ENCODE data around the gene MUL1. TPM values are rescaled to one million over a fixed set of nuclear protein-coding genes. Genes with fewer than 3 reads are reported as not detected.

MUL1 gene
- total RNA-seq, 1 donor from 2014 or later: 45.0 TPM

DNA sequence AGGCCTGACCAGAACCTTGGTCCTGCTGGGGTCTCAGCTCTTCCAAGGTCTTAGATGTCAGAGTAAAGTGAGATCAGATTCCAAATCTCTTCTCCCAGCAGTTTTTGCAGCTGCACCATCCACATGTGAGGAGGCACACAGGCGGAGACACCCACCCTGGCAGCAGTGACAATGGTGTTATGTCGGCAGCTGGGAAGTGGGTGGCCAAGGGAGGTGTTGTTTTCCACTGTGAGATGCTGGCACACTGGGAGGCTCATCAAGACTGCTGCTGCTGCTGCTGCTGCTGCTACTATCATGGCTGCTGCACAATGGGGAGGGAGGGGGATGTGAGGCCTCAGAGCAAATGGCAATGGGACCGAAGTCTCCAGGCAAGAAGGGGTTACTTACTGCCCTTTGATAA is 45.6 kb downstream of the MUL1 start:
- H3K27ac ChIP-seq (replicated peaks): no peak overlapping the region
- H3K27me3 ChIP-seq (ENCODE audit: low read depth): peaks cover 67% of the 10 kb centered on the region
- H3K4me1 ChIP-seq: no peaks in the 10 kb centered on the region
- intact Hi-C loops (cut with micrococcal nuclease): no loop called here
- no peaks in the 10 kb centered on the region for H3K9me3 ChIP-seq (replicated peaks)
- no peak for TF ChIP-seq CTCF (IDR thresholded peaks at IDR 0.05; ENCODE audit: borderline replicate concordance)
- H3K4me3 ChIP-seq: no peak overlapping the region
- no peak for DNase-seq
- no peaks in the 10 kb centered on the region for H3K36me3 ChIP-seq

GRCh38 chr1:20458717-20459116 is 49.2 kb downstream of the MUL1 start:
- no peaks in the 10 kb centered on the region for H3K36me3 ChIP-seq

GRCh38 chr1:20454004-20454403 is 53.9 kb downstream of the MUL1 start:
- intact Hi-C loops (cut with micrococcal nuclease): no loop called here
- H3K27me3 ChIP-seq (ENCODE audit: low read depth): peaks cover 85% of the 10 kb centered on the region
- H3K4me3 ChIP-seq: no peak overlapping the region
- H3K4me1 ChIP-seq: no peaks in the 10 kb centered on the region
- DNase-seq: no peak
- no peaks in the 10 kb centered on the region for H3K36me3 ChIP-seq
- no peaks in the 10 kb centered on the region for H3K9me3 ChIP-seq (replicated peaks)
- TF ChIP-seq CTCF (IDR thresholded peaks at IDR 0.05; ENCODE audit: borderline replicate concordance): no peak
- no peak overlapping the region for H3K27ac ChIP-seq (replicated peaks)

More at GRCh38 chr1:20458717-20459116, 49.2 kb downstream of the MUL1 start:
- Histone ChIP-seq H3K9me3 (replicated peaks) (no peaks in the 10 kb centered on the region), H3K4me1 (no peaks in the 10 kb centered on the region), H3K4me3 (no peak overlapping the region), H3K27me3 (ENCODE audit: low read depth) (peaks cover 64% of the 10 kb centered on the region), H3K27ac (replicated peaks) (no peak overlapping the region)
- TF ChIP-seq CTCF (IDR thresholded peaks at IDR 0.05; ENCODE audit: borderline replicate concordance): no peak
- no peak for DNase-seq
- intact Hi-C loops (cut with micrococcal nuclease): no loop called here

- H3K27ac ChIP-seq (replicated peaks): no peak overlapping the region
- no peak for DNase-seq
- peaks cover 69% of the 10 kb centered on the region for H3K27me3 ChIP-seq (ENCODE audit: low read depth)
- H3K4me1 ChIP-seq: no peaks in the 10 kb centered on the region
- H3K36me3 ChIP-seq: no peaks in the 10 kb centered on the region
- no peak for TF ChIP-seq CTCF (IDR thresholded peaks at IDR 0.05; ENCODE audit: borderline replicate concordance)
- intact Hi-C loops (cut with micrococcal nuclease): no loop called here
- no peaks in the 10 kb centered on the region for H3K9me3 ChIP-seq (replicated peaks)
- no peak overlapping the region for H3K4me3 ChIP-seq
Measured at GRCh38 chr1:20449735-20450311, 58.1 kb downstream of the MUL1 start.

Other genes with a start within 250 kb of the MUL1 start
- 0.16 TPM for gene VWA5B1, start 217.3 kb downstream of the MUL1 start, total RNA-seq
- gene CAMK2N1, start 21.9 kb downstream of the MUL1 start, total RNA-seq: 7.9 TPM
- 1.9 TPM for gene FAM43B, start 44.4 kb upstream of the MUL1 start, total RNA-seq
- 2.0 TPM for gene CDA, start 80.9 kb upstream of the MUL1 start, total RNA-seq
- gene PINK1, start 125.3 kb upstream of the MUL1 start, total RNA-seq: 250 TPM
- 120 TPM for gene DDOST, start 153.2 kb upstream of the MUL1 start, total RNA-seq
- 4.6 TPM for gene KIF17, start 209.9 kb upstream of the MUL1 start, total RNA-seq
- gene SH2D5, start 224.6 kb upstream of the MUL1 start, total RNA-seq: not detected

Data from left ventricle myocardium inferior (tissue), 1 donor.